ENCODE data around the gene KRT15.

The KRT15 gene

DNA sequence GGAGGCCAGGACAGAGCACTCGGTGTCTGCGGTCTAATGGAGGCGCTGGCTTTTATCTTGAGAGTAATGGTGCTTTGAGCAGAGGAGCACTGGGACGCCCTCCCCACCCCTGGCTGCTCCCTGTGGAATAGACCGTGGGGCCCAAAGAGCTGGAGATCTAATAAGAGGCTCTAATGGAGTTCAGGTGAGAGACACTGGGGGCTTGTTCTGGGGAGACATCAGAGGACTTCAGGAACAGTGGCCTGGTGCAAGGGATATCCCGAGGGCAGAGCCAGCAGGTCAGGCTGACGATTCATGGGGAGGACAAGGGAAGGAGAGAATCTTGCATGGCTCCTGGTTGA is 18.9 kb upstream of the KRT15 start:
- no peak overlapping the region for H3K4me3 ChIP-seq (ENCODE audit: low read depth in 1 of 5, low read length in 5 of 5)
- no peaks in the 10 kb centered on the region for H3K9me3 ChIP-seq (ENCODE audit: control insufficient read depth in 5 of 5, low read length in 5 of 5)
- H3K4me1 ChIP-seq (ENCODE audit: control insufficient read depth in 5 of 5, insufficient read depth in 5 of 5, low read length in 5 of 5): peaks cover 0 to 3% (median 0%) of the 10 kb centered on the region in 5 donors
- H3K9ac ChIP-seq (ENCODE audit: low read length in 5 of 5): no peak overlapping the region
- H3K27ac ChIP-seq (ENCODE audit: low read depth, low read length): no peak overlapping the region
- no peaks in the 10 kb centered on the region for H3K36me3 ChIP-seq (ENCODE audit: control insufficient read depth in 5 of 5, insufficient read depth in 5 of 5, low read length in 5 of 5)
- H3K27me3 ChIP-seq (ENCODE audit: control insufficient read depth in 5 of 5, insufficient read depth in 4 of 5, low read length in 5 of 5): peaks cover 7 to 17% (median 12%) of the 10 kb centered on the region in 5 donors

DNA sequence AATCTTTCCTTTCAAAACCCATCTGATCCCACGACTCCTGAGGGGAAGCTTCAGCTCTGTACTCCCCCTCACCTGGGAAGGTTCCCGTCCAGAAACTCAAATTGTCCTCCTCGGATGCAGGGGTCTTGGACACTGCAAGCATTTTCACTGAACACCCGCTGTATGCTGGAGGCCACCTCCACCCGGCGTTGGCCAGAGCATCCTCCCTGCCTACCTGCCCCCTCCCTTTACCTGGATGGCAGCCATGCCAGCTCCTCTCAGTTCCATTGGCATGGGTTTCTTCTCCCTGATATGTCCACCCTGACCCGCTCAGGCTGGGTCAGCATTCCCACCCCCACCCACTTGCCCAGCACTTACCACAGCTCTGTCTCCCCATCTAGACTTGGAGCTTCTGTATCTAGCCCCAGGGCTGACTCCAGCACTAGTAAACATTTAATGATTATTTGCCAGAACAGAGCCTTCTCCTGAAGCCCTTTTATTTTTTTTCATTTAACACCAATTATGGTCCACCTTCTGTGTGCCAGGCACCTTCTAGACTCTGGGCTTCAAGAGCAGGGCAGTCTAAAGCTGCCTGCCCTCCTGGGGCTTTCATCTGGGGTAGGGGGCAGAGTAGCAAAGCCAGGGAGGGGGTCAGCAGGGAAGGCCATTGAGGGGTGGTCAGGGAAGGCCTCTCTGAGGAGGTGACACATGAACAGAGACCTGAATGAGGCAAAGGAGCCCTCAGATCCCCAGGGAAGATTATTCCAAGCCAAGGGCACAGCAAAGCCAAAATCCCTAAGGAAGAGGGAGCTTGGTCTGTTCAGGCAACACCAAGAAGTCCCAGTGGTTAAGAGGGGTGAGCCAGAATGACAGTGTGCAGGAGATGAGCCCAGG is 18.3 kb upstream of the KRT15 start:
- Histone ChIP-seq H3K27ac (ENCODE audit: low read depth, low read length) (no peak overlapping the region), H3K9ac (ENCODE audit: low read length in 5 of 5) (no peak overlapping the region), H3K4me3 (ENCODE audit: low read depth in 1 of 5, low read length in 5 of 5) (no peak overlapping the region), H3K27me3 (ENCODE audit: control insufficient read depth in 5 of 5, insufficient read depth in 4 of 5, low read length in 5 of 5) (peaks cover 10 to 19% (median 15%) of the 10 kb centered on the region in 5 donors), H3K4me1 (ENCODE audit: control insufficient read depth in 5 of 5, insufficient read depth in 5 of 5, low read length in 5 of 5) (peaks cover 0 to 3% (median 0%) of the 10 kb centered on the region in 5 donors), H3K36me3 (ENCODE audit: control insufficient read depth in 5 of 5, insufficient read depth in 5 of 5, low read length in 5 of 5) (no peaks in the 10 kb centered on the region), H3K9me3 (ENCODE audit: control insufficient read depth in 5 of 5, low read length in 5 of 5) (no peaks in the 10 kb centered on the region)

DNA sequence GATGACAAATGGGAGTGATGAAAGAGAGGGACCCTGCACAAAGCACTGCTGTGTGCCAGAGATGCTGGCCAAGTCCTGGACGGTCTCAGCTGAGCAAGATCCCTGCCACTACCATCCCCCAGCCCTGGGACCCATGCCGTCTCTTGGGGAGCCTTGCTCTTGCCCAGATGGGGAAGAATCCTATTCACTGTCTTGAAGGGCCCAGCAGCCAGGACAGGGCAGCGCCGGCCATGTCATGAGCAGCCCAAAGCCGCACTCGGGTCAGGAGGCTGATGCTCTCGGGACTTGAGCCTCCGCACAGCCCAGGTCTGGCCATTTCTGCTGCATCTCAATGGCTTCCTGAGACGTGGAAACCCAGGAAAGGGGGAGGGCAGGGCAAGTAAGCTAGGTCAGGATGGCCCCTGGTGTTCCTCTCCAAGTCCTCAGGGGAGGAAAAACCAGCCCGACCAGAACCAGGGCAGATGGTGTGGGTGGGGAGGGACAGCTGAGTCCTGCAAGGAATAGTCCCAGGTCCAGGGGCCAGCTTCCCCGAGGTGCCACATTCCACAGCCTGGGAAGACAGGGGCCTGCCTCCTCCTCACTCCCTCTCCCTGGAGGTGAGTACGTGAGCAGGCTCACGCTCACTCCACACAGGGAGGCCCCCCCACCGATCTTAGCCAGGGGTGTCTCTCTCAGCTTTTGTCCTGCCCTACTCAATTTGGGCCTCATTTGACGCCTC is 17.2 kb upstream of the KRT15 start:
- H3K9me3 ChIP-seq (ENCODE audit: control insufficient read depth in 5 of 5, low read length in 5 of 5): no peaks in the 10 kb centered on the region
- H3K4me1 ChIP-seq (ENCODE audit: control insufficient read depth in 5 of 5, insufficient read depth in 5 of 5, low read length in 5 of 5): peaks cover 0 to 3% (median 0%) of the 10 kb centered on the region in 5 donors
- H3K36me3 ChIP-seq (ENCODE audit: control insufficient read depth in 5 of 5, insufficient read depth in 5 of 5, low read length in 5 of 5): no peaks in the 10 kb centered on the region
- H3K4me3 ChIP-seq (ENCODE audit: low read depth in 1 of 5, low read length in 5 of 5): no peak overlapping the region
- H3K9ac ChIP-seq (ENCODE audit: low read length in 5 of 5): no peak overlapping the region
- peaks cover 11 to 21% (median 18%) of the 10 kb centered on the region in 5 donors for H3K27me3 ChIP-seq (ENCODE audit: control insufficient read depth in 5 of 5, insufficient read depth in 4 of 5, low read length in 5 of 5)
- H3K27ac ChIP-seq (ENCODE audit: low read depth, low read length): no peak overlapping the region

DNA sequence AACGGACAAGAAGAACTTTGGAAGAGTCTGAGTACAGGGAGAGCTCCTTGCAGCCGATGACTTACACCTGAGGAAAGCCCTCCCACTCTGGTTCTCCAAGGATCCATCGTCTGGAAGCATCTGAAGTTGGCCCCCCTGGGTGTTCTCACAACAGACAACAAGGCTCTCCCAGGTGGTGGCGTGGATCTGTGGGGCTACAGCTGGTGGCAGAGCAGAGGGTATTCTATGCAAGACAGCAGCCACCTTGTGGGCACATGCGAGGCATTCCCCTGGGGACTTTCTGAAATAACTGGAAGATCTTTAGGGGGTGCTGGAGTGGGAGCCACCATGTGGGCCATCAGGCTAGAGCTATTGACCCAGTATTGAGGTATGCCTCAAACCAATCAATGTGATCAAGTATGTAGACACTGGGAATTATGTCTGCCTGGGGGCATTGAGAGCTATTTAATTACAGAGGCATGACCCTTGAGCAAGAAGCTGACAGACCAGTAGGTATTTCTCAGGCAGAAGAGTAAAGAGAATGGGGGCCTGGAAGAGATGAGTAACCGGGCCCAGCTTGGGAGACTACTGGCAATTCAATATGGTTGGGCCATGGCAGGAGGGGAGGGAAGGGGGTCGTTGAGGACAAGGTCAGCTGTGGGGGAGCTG is 16.3 kb upstream of the KRT15 start:
- no peak overlapping the region for H3K9ac ChIP-seq (ENCODE audit: low read length in 5 of 5)
- H3K4me1 ChIP-seq (ENCODE audit: control insufficient read depth in 5 of 5, insufficient read depth in 5 of 5, low read length in 5 of 5): peaks cover 0 to 3% (median 0%) of the 10 kb centered on the region in 5 donors
- H3K9me3 ChIP-seq (ENCODE audit: control insufficient read depth in 5 of 5, low read length in 5 of 5): no peaks in the 10 kb centered on the region
- H3K36me3 ChIP-seq (ENCODE audit: control insufficient read depth in 5 of 5, insufficient read depth in 5 of 5, low read length in 5 of 5): no peaks in the 10 kb centered on the region
- H3K27ac ChIP-seq (ENCODE audit: low read depth, low read length): no peak overlapping the region
- peaks cover 20 to 30% (median 23%) of the 10 kb centered on the region in 5 donors for H3K27me3 ChIP-seq (ENCODE audit: control insufficient read depth in 5 of 5, insufficient read depth in 4 of 5, low read length in 5 of 5)
- no peak overlapping the region for H3K4me3 ChIP-seq (ENCODE audit: low read depth in 1 of 5, low read length in 5 of 5)

DNA sequence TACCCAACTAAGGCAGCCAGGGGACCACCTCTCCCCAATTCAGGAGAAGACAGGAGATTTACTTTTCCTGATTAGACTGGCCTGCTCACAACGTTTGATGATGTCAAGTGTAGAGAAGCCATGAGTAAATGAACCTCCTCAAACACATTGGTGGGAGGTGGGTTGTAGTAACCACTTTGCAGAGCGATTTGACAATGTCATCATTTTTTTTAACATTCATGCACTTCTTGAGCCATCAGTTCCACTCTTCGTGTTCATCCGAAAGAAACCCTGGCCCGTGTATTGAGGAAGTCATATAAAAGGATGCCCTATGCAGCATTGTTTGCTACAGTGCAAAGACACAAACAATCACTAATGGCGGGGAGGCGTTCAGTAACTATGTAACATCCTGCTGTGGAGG is 14.9 kb upstream of the KRT15 start:
- Histone ChIP-seq H3K4me3 (ENCODE audit: low read depth in 1 of 5, low read length in 5 of 5) (no peak overlapping the region), H3K4me1 (ENCODE audit: control insufficient read depth in 5 of 5, insufficient read depth in 5 of 5, low read length in 5 of 5) (peaks cover 0 to 3% (median 0%) of the 10 kb centered on the region in 5 donors), H3K27me3 (ENCODE audit: control insufficient read depth in 5 of 5, insufficient read depth in 4 of 5, low read length in 5 of 5) (peaks cover 30 to 43% (median 32%) of the 10 kb centered on the region in 5 donors), H3K27ac (ENCODE audit: low read depth, low read length) (no peak overlapping the region), H3K9ac (ENCODE audit: low read length in 5 of 5) (no peak overlapping the region), H3K9me3 (ENCODE audit: control insufficient read depth in 5 of 5, low read length in 5 of 5) (no peaks in the 10 kb centered on the region), H3K36me3 (ENCODE audit: control insufficient read depth in 5 of 5, insufficient read depth in 5 of 5, low read length in 5 of 5) (no peaks in the 10 kb centered on the region)

DNA sequence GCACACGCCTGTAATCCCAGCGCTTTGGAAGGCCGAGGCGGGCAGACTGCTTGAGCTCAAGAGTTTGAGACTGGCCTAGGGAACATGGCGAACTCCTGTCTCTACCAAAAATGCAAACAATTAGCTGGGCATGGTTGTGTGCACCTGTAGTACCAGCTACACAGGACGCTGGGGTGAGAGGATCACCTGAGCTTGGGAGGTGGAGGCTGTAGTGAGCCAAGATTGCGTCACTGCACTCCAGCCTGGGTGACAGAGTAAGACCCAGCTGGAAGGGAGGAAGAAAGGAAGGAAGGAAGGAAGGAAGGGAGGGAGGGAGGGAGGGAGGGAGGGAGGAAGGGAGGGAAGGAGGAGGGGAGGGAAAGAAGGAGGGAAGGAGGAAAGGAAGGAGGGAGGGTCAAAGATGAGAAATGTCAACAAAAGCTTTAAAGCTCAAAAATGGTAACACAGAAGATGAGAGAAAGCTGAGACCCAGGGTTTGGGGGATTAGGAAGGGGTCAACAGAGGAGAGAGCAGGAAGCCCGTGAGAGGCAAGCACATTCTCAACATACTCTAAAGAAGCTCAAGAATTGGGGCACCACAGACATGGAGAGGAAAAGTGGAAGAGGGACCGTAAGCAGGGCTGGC is 14.4 kb upstream of the KRT15 start:
- Histone ChIP-seq H3K4me3 (ENCODE audit: low read depth in 1 of 5, low read length in 5 of 5) (no peak overlapping the region), H3K36me3 (ENCODE audit: control insufficient read depth in 5 of 5, insufficient read depth in 5 of 5, low read length in 5 of 5) (no peaks in the 10 kb centered on the region), H3K27me3 (ENCODE audit: control insufficient read depth in 5 of 5, insufficient read depth in 4 of 5, low read length in 5 of 5) (peaks cover 35 to 48% (median 38%) of the 10 kb centered on the region in 5 donors), H3K9ac (ENCODE audit: low read length in 5 of 5) (no peak overlapping the region), H3K9me3 (ENCODE audit: control insufficient read depth in 5 of 5, low read length in 5 of 5) (no peaks in the 10 kb centered on the region), H3K27ac (ENCODE audit: low read depth, low read length) (no peak overlapping the region), H3K4me1 (ENCODE audit: control insufficient read depth in 5 of 5, insufficient read depth in 5 of 5, low read length in 5 of 5) (peaks cover 0 to 5% (median 4%) of the 10 kb centered on the region in 5 donors)

DNA sequence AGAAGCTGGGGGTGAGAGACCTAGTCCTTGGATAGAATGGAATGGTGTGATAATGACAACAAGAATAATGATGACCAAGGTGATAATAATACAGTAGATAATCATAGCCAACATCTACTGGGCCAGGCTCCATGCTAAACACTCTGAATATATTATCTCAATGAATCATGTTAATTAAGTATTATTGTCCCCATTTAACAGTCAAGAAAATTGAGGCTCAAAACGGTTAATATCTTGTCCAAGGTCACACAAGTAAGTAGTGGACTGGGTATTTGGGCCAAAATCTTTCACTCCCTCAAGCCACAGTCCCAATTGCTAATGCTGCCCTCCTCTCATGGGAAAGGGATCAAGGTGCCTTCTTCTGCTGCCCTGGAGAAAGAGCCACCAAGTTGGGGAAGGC is 13.3 kb upstream of the KRT15 start:
- H3K9ac ChIP-seq (ENCODE audit: low read length in 5 of 5): no peak overlapping the region
- no peaks in the 10 kb centered on the region for H3K9me3 ChIP-seq (ENCODE audit: control insufficient read depth in 5 of 5, low read length in 5 of 5)
- H3K27me3 ChIP-seq (ENCODE audit: control insufficient read depth in 5 of 5, insufficient read depth in 4 of 5, low read length in 5 of 5): peaks cover 42 to 59% (median 48%) of the 10 kb centered on the region in 5 donors
- H3K36me3 ChIP-seq (ENCODE audit: control insufficient read depth in 5 of 5, insufficient read depth in 5 of 5, low read length in 5 of 5): no peaks in the 10 kb centered on the region
- H3K27ac ChIP-seq (ENCODE audit: low read depth, low read length): no peak overlapping the region
- H3K4me3 ChIP-seq (ENCODE audit: low read depth in 1 of 5, low read length in 5 of 5): no peak overlapping the region
- peaks cover 0 to 14% (median 12%) of the 10 kb centered on the region in 5 donors for H3K4me1 ChIP-seq (ENCODE audit: control insufficient read depth in 5 of 5, insufficient read depth in 5 of 5, low read length in 5 of 5)

DNA sequence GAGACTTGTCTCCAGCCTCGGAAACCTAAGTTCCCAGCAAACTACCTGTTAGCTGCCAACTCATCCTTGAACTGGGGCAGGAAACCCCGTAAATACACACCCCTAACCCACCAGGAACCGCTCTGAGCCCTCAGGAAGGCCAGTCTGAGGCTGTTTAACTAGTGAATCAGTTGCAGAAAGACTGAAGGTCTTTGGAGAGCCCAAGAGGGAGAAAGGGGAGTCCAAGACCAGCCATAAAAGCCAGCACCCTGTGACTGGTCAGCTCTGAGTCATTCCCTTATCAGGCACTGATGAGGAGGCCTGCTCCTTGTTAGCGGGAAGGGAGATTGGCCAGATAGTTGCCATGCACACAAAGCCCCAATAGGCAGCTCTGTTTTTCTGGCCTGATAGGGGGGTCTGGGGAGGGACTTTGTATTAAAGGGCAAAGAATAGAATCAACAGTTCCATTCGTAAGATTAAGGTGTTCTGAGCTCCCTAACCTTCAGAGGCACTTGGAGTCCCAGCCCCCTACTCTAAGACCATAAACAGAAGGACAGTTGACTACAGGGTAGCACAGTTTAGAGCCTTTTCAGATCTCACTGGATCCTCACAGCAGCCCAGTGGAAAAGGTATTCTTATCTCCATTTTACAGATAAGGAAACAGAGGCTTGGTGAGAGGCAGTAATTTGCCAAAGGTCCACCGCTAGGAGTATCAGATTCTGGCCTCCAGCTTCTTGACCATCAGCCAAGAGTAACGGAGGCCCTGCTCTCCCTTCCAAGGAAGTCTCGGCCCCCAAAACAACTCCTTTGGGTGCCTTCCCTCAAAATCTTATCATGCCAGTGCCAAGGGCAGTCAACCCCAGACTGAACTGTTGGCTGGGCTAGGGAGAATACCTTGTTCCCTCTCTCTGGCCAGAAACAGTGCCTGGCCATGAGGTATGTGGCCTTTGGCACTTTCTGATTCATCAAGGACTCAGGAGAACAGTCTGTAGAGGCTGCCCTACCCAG is 11.7 kb upstream of the KRT15 start:
- Histone ChIP-seq H3K4me3 (ENCODE audit: low read depth in 1 of 5, low read length in 5 of 5) (no peak overlapping the region), H3K9me3 (ENCODE audit: control insufficient read depth in 5 of 5, low read length in 5 of 5) (no peaks in the 10 kb centered on the region), H3K27ac (ENCODE audit: low read depth, low read length) (no peak overlapping the region), H3K36me3 (ENCODE audit: control insufficient read depth in 5 of 5, insufficient read depth in 5 of 5, low read length in 5 of 5) (no peaks in the 10 kb centered on the region), H3K27me3 (ENCODE audit: control insufficient read depth in 5 of 5, insufficient read depth in 4 of 5, low read length in 5 of 5) (peaks cover 37 to 55% (median 50%) of the 10 kb centered on the region in 5 donors), H3K4me1 (ENCODE audit: control insufficient read depth in 5 of 5, insufficient read depth in 5 of 5, low read length in 5 of 5) (peaks cover 0 to 14% (median 12%) of the 10 kb centered on the region in 5 donors), H3K9ac (ENCODE audit: low read length in 5 of 5) (no peak overlapping the region)

DNA sequence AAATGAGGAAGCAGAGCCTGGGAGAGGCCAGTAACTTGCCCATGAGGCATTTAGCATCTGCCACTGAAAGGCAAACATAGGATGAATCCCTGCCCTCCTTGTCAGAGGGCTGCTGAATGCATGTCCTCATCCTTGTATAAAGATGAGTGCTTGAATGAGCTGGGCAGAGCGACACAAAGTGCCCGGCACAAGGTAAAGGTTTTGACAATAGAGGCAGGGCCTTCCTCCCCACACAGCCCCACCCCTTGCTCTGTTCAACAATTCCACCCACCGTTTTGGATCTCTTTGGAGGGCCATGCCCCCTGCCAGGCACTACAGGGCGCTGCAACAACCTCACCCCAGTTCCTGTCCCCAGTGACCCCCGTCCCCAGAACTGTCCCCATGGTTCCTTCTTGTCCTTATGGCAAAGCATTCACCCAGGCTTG is 10.8 kb upstream of the KRT15 start:
- Histone ChIP-seq H3K4me3 (ENCODE audit: low read depth in 1 of 5, low read length in 5 of 5) (no peak overlapping the region), H3K4me1 (ENCODE audit: control insufficient read depth in 5 of 5, insufficient read depth in 5 of 5, low read length in 5 of 5) (peaks cover 0 to 14% (median 12%) of the 10 kb centered on the region in 5 donors), H3K27ac (ENCODE audit: low read depth, low read length) (no peak overlapping the region), H3K9me3 (ENCODE audit: control insufficient read depth in 5 of 5, low read length in 5 of 5) (no peaks in the 10 kb centered on the region), H3K36me3 (ENCODE audit: control insufficient read depth in 5 of 5, insufficient read depth in 5 of 5, low read length in 5 of 5) (no peaks in the 10 kb centered on the region), H3K9ac (ENCODE audit: low read length in 5 of 5) (no peak overlapping the region), H3K27me3 (ENCODE audit: control insufficient read depth in 5 of 5, insufficient read depth in 4 of 5, low read length in 5 of 5) (peaks cover 35 to 55% (median 47%) of the 10 kb centered on the region in 5 donors)

Measured in subcutaneous abdominal adipose tissue (tissue), 5 donors.